ENCODE results near the gene MAK. TPM values are rescaled to one million over a fixed set of nuclear protein-coding genes. Genes with fewer than 3 reads are reported as not detected.

MAK gene
- total and polyA plus RNA-seq, 2 of the 13 experiments (the other 11 are each of a cell fraction or from before 2014, with no cell fraction given): 0.04 TPM; not detected in 1

- TF ChIP-seq, protein P1, sequence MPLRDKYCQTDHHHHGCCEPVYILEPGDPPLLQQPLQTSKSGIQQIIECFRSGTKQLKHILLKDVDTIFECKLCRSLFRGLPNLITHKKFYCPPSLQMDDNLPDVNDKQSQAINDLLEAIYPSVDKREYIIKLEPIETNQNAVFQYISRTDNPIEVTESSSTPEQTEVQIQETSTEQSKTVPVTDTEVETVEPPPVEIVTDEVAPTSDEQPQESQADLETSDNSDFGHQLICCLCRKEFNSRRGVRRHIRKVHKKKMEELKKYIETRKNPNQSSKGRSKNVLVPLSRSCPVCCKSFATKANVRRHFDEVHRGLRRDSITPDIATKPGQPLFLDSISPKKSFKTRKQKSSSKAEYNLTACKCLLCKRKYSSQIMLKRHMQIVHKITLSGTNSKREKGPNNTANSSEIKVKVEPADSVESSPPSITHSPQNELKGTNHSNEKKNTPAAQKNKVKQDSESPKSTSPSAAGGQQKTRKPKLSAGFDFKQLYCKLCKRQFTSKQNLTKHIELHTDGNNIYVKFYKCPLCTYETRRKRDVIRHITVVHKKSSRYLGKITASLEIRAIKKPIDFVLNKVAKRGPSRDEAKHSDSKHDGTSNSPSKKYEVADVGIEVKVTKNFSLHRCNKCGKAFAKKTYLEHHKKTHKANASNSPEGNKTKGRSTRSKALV (CRISPR knock-in tag; IDR thresholded peaks at IDR 0.05): peak; percentile 15; the same call in 1 of the 2 replicates
- TF ChIP-seq SALL2 (CRISPR knock-in tag; IDR thresholded peaks at IDR 0.05): 0 out of 2 replicates have a peak, but pooled peaks have one; percentile 38
- TF ChIP-seq, protein P2, sequence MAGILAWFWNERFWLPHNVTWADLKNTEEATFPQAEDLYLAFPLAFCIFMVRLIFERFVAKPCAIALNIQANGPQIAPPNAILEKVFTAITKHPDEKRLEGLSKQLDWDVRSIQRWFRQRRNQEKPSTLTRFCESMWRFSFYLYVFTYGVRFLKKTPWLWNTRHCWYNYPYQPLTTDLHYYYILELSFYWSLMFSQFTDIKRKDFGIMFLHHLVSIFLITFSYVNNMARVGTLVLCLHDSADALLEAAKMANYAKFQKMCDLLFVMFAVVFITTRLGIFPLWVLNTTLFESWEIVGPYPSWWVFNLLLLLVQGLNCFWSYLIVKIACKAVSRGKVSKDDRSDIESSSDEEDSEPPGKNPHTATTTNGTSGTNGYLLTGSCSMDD (CRISPR knock-in tag; IDR thresholded peaks at IDR 0.05): no peak
- TF ChIP-seq, protein P3, sequence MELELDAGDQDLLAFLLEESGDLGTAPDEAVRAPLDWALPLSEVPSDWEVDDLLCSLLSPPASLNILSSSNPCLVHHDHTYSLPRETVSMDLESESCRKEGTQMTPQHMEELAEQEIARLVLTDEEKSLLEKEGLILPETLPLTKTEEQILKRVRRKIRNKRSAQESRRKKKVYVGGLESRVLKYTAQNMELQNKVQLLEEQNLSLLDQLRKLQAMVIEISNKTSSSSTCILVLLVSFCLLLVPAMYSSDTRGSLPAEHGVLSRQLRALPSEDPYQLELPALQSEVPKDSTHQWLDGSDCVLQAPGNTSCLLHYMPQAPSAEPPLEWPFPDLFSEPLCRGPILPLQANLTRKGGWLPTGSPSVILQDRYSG (CRISPR knock-in tag; IDR thresholded peaks at IDR 0.05): no peak
- TF ChIP-seq ZNF12 (CRISPR knock-in tag; IDR thresholded peaks at IDR 0.05): no peak
- TF ChIP-seq, protein P4, sequence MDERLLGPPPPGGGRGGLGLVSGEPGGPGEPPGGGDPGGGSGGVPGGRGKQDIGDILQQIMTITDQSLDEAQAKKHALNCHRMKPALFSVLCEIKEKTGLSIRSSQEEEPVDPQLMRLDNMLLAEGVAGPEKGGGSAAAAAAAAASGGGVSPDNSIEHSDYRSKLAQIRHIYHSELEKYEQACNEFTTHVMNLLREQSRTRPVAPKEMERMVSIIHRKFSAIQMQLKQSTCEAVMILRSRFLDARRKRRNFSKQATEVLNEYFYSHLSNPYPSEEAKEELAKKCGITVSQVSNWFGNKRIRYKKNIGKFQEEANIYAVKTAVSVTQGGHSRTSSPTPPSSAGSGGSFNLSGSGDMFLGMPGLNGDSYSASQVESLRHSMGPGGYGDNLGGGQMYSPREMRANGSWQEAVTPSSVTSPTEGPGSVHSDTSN (CRISPR knock-in tag; IDR thresholded peaks at IDR 0.05): no peak
- no peak for TF ChIP-seq ZNF7 (CRISPR knock-in tag; IDR thresholded peaks at IDR 0.05)
- no peak for TF ChIP-seq HOXA7 (CRISPR knock-in tag; IDR thresholded peaks at IDR 0.05)
- no peak for TF ChIP-seq CAMTA2 (CRISPR knock-in tag; IDR thresholded peaks at IDR 0.05; ENCODE audit: borderline replicate concordance)
- TF ChIP-seq ZNF556 (CRISPR knock-in tag; IDR thresholded peaks at IDR 0.05; ENCODE audit: borderline replicate concordance): no peak
- peak; percentile 57; the same call in 1 of the 2 replicates for TF ChIP-seq PAF1 (CRISPR knock-in tag; IDR thresholded peaks at IDR 0.05)
- TF ChIP-seq, protein P5, sequence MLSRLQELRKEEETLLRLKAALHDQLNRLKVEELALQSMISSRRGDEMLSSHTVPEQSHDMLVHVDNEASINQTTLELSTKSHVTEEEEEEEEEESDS (CRISPR knock-in tag; IDR thresholded peaks at IDR 0.05; ENCODE audit: borderline replicate concordance): peak; percentile 5; the same call in 1 of the 2 replicates
- TF ChIP-seq ELF1 (CRISPR knock-in tag; IDR thresholded peaks at IDR 0.05): no peak
- no peak for TF ChIP-seq ZNF549 (CRISPR knock-in tag; IDR thresholded peaks at IDR 0.05)
- TF ChIP-seq BATF2 (CRISPR knock-in tag; IDR thresholded peaks at IDR 0.05): no peak
- 0 out of 2 replicates have a peak, but pooled peaks have one; percentile 13 for TF ChIP-seq ZZZ3 (CRISPR knock-in tag; IDR thresholded peaks at IDR 0.05; ENCODE audit: borderline replicate concordance)
- no peak; the same call in 1 of the 2 replicates for TF ChIP-seq ZNF768 (CRISPR knock-in tag; IDR thresholded peaks at IDR 0.05)
- no peak for TF ChIP-seq CREM (IDR thresholded peaks at IDR 0.05)
- TF ChIP-seq CREM (CRISPR knock-in tag; IDR thresholded peaks at IDR 0.05): no peak
- no peak for TF ChIP-seq ZNF180 (CRISPR knock-in tag; IDR thresholded peaks at IDR 0.05; ENCODE audit: borderline replicate concordance, low read depth)
- TF ChIP-seq, protein P6, sequence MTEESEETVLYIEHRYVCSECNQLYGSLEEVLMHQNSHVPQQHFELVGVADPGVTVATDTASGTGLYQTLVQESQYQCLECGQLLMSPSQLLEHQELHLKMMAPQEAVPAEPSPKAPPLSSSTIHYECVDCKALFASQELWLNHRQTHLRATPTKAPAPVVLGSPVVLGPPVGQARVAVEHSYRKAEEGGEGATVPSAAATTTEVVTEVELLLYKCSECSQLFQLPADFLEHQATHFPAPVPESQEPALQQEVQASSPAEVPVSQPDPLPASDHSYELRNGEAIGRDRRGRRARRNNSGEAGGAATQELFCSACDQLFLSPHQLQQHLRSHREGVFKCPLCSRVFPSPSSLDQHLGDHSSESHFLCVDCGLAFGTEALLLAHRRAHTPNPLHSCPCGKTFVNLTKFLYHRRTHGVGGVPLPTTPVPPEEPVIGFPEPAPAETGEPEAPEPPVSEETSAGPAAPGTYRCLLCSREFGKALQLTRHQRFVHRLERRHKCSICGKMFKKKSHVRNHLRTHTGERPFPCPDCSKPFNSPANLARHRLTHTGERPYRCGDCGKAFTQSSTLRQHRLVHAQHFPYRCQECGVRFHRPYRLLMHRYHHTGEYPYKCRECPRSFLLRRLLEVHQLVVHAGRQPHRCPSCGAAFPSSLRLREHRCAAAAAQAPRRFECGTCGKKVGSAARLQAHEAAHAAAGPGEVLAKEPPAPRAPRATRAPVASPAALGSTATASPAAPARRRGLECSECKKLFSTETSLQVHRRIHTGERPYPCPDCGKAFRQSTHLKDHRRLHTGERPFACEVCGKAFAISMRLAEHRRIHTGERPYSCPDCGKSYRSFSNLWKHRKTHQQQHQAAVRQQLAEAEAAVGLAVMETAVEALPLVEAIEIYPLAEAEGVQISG (CRISPR knock-in tag; IDR thresholded peaks at IDR 0.05): peak; percentile 5
- TF ChIP-seq FOSL2 (CRISPR knock-in tag; IDR thresholded peaks at IDR 0.05): no peak
Observed at GRCh38 chr6:10721850-10722569, 116.3 kb downstream of the MAK start (continued).
